ENCODE measurements around the gene HOXB8. TPM values are rescaled to one million over a fixed set of nuclear protein-coding genes. Genes with fewer than 3 reads are reported as not detected.

HOXB8 gene
- total RNA-seq, 3 donors from 2014 or later: 0.59 to 4.6 (median 4.6) TPM

GRCh38 chr17:48590607-48591161 lies 24.4 kb downstream of the HOXB8 start:
- no peak for DNase-seq (ENCODE audit: low spot score in 2 of 2)
- TF ChIP-seq POLR2A (IDR thresholded peaks at IDR 0.05) (no peak), POLR2AphosphoS5 (IDR thresholded peaks at IDR 0.05) (no peak)
- TF ChIP-seq, protein P1, sequence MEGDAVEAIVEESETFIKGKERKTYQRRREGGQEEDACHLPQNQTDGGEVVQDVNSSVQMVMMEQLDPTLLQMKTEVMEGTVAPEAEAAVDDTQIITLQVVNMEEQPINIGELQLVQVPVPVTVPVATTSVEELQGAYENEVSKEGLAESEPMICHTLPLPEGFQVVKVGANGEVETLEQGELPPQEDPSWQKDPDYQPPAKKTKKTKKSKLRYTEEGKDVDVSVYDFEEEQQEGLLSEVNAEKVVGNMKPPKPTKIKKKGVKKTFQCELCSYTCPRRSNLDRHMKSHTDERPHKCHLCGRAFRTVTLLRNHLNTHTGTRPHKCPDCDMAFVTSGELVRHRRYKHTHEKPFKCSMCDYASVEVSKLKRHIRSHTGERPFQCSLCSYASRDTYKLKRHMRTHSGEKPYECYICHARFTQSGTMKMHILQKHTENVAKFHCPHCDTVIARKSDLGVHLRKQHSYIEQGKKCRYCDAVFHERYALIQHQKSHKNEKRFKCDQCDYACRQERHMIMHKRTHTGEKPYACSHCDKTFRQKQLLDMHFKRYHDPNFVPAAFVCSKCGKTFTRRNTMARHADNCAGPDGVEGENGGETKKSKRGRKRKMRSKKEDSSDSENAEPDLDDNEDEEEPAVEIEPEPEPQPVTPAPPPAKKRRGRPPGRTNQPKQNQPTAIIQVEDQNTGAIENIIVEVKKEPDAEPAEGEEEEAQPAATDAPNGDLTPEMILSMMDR (IDR thresholded peaks at IDR 0.05): no peak
- no peak overlapping the region for H3K4me3 ChIP-seq
- no peaks in the 10 kb centered on the region for H3K4me1 ChIP-seq
- no peaks in the 10 kb centered on the region for H3K9me3 ChIP-seq
- H3K36me3 ChIP-seq: no peaks in the 10 kb centered on the region
- intact Hi-C loops (cut with DNase I; ENCODE audit: low total_unique reads): loop anchor here (5.0 kb wide), 1 partner anchor 98 kb away; no protein-coding TSS in a partner anchor
- H3K27ac ChIP-seq: no peak overlapping the region
- peaks cover 0 to 78% of the 10 kb centered on the region in 2 donors for H3K27me3 ChIP-seq

DNA sequence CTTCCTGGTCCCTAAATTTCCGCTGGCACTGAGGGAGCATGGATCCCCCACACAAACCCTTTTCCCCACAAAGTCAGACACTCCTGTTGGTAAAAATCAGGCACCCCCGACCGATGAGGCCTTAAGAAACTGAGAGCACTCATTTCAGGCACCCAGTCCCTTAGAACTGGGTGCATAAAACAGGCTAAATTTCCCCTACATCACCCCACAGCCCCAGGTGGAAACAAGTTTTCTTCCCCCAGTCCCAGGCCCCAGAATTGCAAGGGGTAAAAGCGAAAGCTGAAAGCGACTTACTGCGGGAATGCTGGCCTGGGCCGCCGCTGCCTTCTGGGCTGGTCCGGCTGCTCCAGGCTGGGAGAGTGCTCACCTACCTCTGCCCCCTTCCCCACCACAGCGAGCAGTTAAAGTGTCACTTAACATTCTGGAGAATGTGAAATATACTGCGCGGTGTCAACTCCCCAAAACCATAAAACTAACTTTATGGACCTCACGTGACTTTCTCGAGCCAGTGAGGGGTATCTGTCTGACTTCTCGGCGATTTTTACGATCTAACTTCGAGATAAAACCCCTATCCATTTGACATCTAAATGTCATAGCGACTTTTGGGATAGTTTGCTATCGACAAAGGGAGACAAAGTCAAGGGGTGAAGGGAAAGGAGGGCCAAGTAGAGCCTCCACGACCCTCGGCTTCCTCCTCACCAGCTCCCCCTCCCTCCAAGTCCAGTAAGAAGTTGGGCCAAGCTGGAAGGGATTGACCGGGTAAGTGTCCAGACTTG lies 25.1 kb downstream of the HOXB8 start, which contains the start of gene HOXB3:
Gene HOXB3, minus strand, starts transcription at position 411 of the 776 bp plus-strand sequence. CDS start 37,767 bp downstream, outside the sequence.
- intact Hi-C loops (cut with DNase I; ENCODE audit: low total_unique reads): loop anchor here (5.0 kb wide), 1 partner anchor 98 kb away; no protein-coding TSS in a partner anchor
- Histone ChIP-seq H3K27ac (no peak within 1 kb of the TSS), H3K36me3 (no peaks in the 10 kb centered on the region), H3K4me3 (peak within 1 kb of the TSS in 1 of 3 donors; percentile 7), H3K27me3 (peaks cover 0 to 74% of the 10 kb centered on the region in 2 donors), H3K9me3 (no peaks in the 10 kb centered on the region), H3K4me1 (no peaks in the 10 kb centered on the region)
- no peak for DNase-seq (ENCODE audit: low spot score in 2 of 2)
- TF ChIP-seq POLR2AphosphoS5 (IDR thresholded peaks at IDR 0.05): no peak
- TF ChIP-seq POLR2A (IDR thresholded peaks at IDR 0.05): no peak
- TF ChIP-seq, protein P1 (IDR thresholded peaks at IDR 0.05): no peak

DNA sequence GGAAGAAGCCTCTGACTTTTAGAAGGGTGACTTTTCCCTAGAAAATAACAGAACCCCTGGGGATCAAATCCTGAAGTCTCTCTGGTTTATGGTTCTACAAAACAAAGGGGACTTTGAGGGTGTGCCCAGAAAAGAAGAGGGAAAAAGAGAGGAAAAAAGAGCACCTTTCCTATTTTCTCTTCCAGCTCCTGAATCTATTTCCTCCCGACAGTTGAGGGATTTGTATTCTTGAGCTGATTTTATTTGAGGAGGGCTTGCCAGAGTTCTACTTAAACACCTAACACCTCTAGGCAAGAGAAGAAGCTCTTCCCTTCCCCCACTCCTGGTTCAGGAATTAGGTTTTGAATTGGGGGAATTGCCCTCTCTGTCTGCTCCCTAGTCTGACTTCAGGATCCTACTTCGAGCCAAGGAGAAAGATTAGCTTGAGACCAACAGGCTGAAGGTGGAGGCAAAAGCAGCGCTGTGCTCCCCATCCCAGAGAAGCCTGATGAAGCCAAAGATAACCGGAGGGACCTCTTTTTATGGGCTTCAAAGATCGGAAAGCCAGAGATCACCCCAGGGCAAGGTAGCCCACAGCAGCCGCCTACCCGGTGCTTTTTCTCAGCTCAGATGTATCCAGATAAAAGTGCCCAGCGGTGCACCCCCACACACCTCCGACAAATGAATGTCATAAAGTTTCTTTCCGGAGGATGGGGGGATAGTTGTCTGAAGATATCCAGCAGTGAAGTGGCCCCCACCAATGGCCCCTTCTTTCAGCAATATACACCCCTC lies 25.8 kb downstream of the HOXB8 start:
- TF ChIP-seq POLR2A (IDR thresholded peaks at IDR 0.05) (no peak), POLR2AphosphoS5 (IDR thresholded peaks at IDR 0.05) (no peak)
- H3K4me1 ChIP-seq: no peaks in the 10 kb centered on the region
- H3K36me3 ChIP-seq: no peaks in the 10 kb centered on the region
- no peaks in the 10 kb centered on the region for H3K9me3 ChIP-seq
- intact Hi-C loops (cut with DNase I; ENCODE audit: low total_unique reads): no loop called here
- no peak for DNase-seq (ENCODE audit: low spot score in 2 of 2)
- peaks cover 0 to 74% of the 10 kb centered on the region in 2 donors for H3K27me3 ChIP-seq
- no peak overlapping the region for H3K27ac ChIP-seq
- no peak overlapping the region for H3K4me3 ChIP-seq

- no peaks in the 10 kb centered on the region for H3K4me1 ChIP-seq
- no peaks in the 10 kb centered on the region for H3K36me3 ChIP-seq
- TF ChIP-seq, protein P1 (IDR thresholded peaks at IDR 0.05): no peak
- no peak for TF ChIP-seq POLR2AphosphoS5 (IDR thresholded peaks at IDR 0.05)
- TF ChIP-seq POLR2A (IDR thresholded peaks at IDR 0.05): no peak
- H3K27me3 ChIP-seq: peaks cover 0 to 76% of the 10 kb centered on the region in 2 donors
- no peak overlapping the region for H3K4me3 ChIP-seq
- intact Hi-C loops (cut with DNase I; ENCODE audit: low total_unique reads): no loop called here
- DNase-seq (ENCODE audit: low spot score in 2 of 2): no peak
- H3K27ac ChIP-seq: no peak overlapping the region
- H3K9me3 ChIP-seq: no peaks in the 10 kb centered on the region
Measured at GRCh38 chr17:48588528-48588927, 26.6 kb downstream of the HOXB8 start.

DNA sequence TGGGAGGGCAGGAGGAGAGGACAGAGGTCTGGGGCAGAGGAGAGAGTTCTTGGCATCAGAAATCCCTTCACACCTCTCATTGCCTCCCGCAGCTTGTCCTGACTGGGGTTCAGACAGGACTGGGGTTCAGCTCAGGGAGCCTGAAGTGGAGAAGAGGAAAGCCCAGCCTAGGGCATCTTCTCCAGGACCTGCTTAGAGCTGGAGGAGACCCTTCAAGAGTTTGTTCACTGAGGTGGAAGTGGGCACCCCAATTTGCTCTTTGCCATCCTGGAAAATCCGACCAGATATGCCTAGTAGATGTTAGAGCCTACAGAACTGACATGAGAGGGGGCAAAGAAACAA lies 27.0 kb downstream of the HOXB8 start:
- Histone ChIP-seq H3K36me3 (no peaks in the 10 kb centered on the region), H3K9me3 (no peaks in the 10 kb centered on the region), H3K4me3 (no peak overlapping the region), H3K4me1 (no peaks in the 10 kb centered on the region), H3K27ac (no peak overlapping the region), H3K27me3 (peaks cover 0 to 76% of the 10 kb centered on the region in 2 donors)
- TF ChIP-seq POLR2AphosphoS5 (IDR thresholded peaks at IDR 0.05) (no peak), POLR2A (IDR thresholded peaks at IDR 0.05) (no peak)
- TF ChIP-seq, protein P1 (IDR thresholded peaks at IDR 0.05): no peak
- intact Hi-C loops (cut with DNase I; ENCODE audit: low total_unique reads): no loop called here
- DNase-seq (ENCODE audit: low spot score in 2 of 2): no peak

All from breast epithelium (tissue), 4 donors.